Posterior cingulate gyrus (tissue), 11 donors: Measurements from ENCODE around the gene FSTL5.

Experiments used
- DNase-seq, 10 donors: peaks; one replicate each; pipeline versions ENCODE4 v3.0.0 to v3.0.0-alpha.2; 2020 to 2021; ENCODE audit warnings: mixed read lengths in 3 of 10
- intact Hi-C: fragments of 100-400 bp; cut with DNase I; formaldehyde crosslinking; loops from one replicate; pipeline ENCODE4 v1.15.1; 2023

The FSTL5 gene

GRCh38 chr4:161949946-161950725 is 213.7 kb downstream of the FSTL5 start:
- DNase-seq = peak in 1 of 10 donors; percentile 36
- intact Hi-C loops = loop anchor here (5.0 to 10.0 kb wide), 2 partner anchors 385 to 693 kb away; no protein-coding TSS in a partner anchor

- intact Hi-C loops = no loop called here
- peak in 1 of 10 donors; percentile 25 for DNase-seq
Observed at GRCh38 chr4:161948026-161948770, 215.6 kb downstream of the FSTL5 start.

GRCh38 chr4:161937596-161937995 is 226.2 kb downstream of the FSTL5 start:
- DNase-seq = no peak
- intact Hi-C loops = no loop called here

GRCh38 chr4:161936625-161937550 is 226.9 kb downstream of the FSTL5 start:
- intact Hi-C loops = no loop called here

GRCh38 chr4:161931089-161931488 is 232.7 kb downstream of the FSTL5 start:
- intact Hi-C loops = no loop called here
- DNase-seq = no peak

More at GRCh38 chr4:161936625-161937550, 226.9 kb downstream of the FSTL5 start:
- DNase-seq = no peak

GRCh38 chr4:161929956-161930355 is 233.8 kb downstream of the FSTL5 start:
- no peak for DNase-seq
- intact Hi-C loops = no loop called here

- DNase-seq = no peak
- intact Hi-C loops = no loop called here
Observed at GRCh38 chr4:161926033-161926828, 237.6 kb downstream of the FSTL5 start.

- intact Hi-C loops = no loop called here
- DNase-seq = no peak
Observed at GRCh38 chr4:161920304-161921052, 243.3 kb downstream of the FSTL5 start.

GRCh38 chr4:161919442-161920220 is 244.2 kb downstream of the FSTL5 start:
- DNase-seq = no peak
- intact Hi-C loops = no loop called here

- no peak for DNase-seq
- intact Hi-C loops = no loop called here
Observed at GRCh38 chr4:161916035-161916434, 247.8 kb downstream of the FSTL5 start.

- no peak for DNase-seq
- intact Hi-C loops = no loop called here
Observed at GRCh38 chr4:161907590-161907955, 256.2 kb downstream of the FSTL5 start.

GRCh38 chr4:161906836-161907589 is 256.8 kb downstream of the FSTL5 start:
- no peak for DNase-seq
- intact Hi-C loops = no loop called here

GRCh38 chr4:161900110-161900509 is 263.7 kb downstream of the FSTL5 start:
- intact Hi-C loops = no loop called here
- DNase-seq = no peak

- DNase-seq = no peak
- intact Hi-C loops = no loop called here
Observed at GRCh38 chr4:161894493-161895167, 269.2 kb downstream of the FSTL5 start.

GRCh38 chr4:161894014-161894413 is 269.8 kb downstream of the FSTL5 start:
- intact Hi-C loops = no loop called here

GRCh38 chr4:161893566-161893965 is 270.2 kb downstream of the FSTL5 start:
- intact Hi-C loops = no loop called here

More at GRCh38 chr4:161894014-161894413, 269.8 kb downstream of the FSTL5 start:
- no peak for DNase-seq

GRCh38 chr4:161892951-161893350 is 270.8 kb downstream of the FSTL5 start:
- DNase-seq = no peak
- intact Hi-C loops = no loop called here

More at GRCh38 chr4:161893566-161893965, 270.2 kb downstream of the FSTL5 start:
- DNase-seq = no peak
